ENCODE measurements around the gene NOL8.

Gene NOL8

DNA sequence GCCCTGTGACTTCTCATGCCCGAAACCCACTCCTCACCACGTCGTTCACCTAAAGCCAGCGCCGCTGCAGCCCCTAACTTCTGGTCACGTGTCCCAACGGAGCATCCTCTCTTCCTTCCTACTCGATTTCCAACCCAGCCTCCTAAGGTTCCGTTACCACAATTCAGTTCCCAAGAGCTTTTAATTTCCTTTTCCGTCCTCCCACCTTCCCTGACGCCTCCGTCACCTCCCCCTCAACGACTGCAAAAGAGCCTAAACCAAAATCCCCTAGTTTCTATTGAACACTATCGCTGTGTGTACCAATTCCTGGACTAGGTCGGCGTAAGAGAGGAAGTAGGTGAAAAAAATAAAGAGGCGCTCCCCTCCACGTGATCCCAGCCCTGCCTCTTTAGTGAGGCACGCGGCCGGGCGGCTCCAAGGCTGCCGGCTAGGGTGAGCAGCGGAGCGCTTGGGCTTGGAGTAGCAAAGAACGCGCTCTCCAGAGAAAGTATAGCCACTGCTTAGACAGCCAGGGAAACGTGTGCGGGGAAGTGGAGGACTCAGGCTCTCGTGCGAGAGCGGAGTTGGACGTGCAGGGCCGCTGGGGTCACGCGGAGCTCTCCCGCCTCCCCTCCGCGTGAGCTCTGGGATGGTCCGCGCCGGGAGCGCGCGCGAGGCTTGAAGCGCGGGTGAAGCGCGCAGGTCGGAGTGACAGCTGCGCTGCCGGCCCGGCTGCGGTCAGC lies at the start of gene NOL8, which contains the start of gene CENPP:
NOL8 (minus strand) TSS at position 82 of the 722 bp plus-strand sequence. CDS start 1,189 bp downstream, outside the sequence.
CENPP (plus strand) TSS at position 685 of the 722 bp plus-strand sequence.
- peak; percentile 47 to 77 (median 61) for DNase-seq

DNA sequence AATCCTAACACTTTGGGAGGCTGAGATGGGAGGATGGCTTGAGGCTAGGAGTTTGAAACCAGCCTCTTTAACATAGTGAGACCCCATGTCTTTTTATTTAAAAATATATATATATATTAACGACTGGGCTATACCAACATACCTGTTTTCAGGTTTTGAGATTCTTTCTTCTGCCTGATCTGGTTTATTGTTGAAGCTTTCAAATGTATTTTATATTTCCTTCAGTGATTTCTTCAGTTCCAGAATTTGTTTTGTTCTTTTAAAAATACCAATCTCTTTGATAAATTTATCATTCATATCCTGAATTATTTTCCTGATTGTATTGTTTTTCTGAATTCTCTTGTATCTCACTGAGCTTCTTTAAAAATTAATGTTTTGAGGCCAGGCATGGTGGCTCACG lies 48.0 kb upstream of the NOL8 start:
- no peak for DNase-seq

DNA sequence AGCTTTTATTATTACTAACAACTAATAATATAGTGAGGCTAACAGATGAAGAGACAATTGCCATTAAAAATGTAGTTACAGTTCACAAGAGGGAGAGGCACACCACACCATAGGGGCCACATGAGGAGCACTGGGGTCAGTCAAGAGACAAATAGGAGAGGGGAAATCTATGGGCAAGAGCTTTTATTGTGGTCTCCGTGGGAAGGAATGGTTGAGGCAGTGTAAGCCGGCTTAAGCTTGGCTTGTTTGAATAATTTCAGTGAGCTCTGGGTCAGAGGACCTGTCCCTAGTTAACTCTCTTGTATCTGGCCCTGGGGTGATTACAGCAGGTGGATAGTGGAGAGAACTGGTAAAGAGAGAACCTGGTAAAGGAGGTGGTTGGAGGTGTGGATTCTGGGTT lies 43.9 kb upstream of the NOL8 start:
- no peak for DNase-seq

GRCh38 chr9:92360083-92360482 lies 34.9 kb upstream of the NOL8 start:
- no peak for DNase-seq

- DNase-seq = no peak
Measured at GRCh38 chr9:92359394-92359995, 34.3 kb upstream of the NOL8 start.

DNA sequence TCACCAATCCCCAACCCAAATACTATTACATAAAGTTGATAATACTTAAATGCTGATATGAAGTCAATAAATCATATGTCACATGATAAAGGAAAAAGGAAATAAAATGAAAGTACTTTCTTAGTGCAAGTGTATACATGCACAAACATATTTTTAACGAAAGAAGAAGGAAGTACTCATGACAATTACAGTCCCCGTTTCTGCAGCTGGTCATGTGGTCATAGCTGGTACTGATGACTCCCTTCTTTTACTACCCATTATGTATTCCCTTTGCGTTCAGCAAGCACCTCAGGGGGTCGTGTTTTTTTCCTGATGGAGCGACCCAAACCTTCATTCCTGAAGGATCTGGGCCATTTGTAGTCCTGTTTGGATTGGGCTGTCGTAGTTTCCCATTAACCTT lies 27.9 kb upstream of the NOL8 start:
- DNase-seq = no peak

GRCh38 chr9:92350740-92351133 lies 25.6 kb upstream of the NOL8 start:
- no peak for DNase-seq

DNA sequence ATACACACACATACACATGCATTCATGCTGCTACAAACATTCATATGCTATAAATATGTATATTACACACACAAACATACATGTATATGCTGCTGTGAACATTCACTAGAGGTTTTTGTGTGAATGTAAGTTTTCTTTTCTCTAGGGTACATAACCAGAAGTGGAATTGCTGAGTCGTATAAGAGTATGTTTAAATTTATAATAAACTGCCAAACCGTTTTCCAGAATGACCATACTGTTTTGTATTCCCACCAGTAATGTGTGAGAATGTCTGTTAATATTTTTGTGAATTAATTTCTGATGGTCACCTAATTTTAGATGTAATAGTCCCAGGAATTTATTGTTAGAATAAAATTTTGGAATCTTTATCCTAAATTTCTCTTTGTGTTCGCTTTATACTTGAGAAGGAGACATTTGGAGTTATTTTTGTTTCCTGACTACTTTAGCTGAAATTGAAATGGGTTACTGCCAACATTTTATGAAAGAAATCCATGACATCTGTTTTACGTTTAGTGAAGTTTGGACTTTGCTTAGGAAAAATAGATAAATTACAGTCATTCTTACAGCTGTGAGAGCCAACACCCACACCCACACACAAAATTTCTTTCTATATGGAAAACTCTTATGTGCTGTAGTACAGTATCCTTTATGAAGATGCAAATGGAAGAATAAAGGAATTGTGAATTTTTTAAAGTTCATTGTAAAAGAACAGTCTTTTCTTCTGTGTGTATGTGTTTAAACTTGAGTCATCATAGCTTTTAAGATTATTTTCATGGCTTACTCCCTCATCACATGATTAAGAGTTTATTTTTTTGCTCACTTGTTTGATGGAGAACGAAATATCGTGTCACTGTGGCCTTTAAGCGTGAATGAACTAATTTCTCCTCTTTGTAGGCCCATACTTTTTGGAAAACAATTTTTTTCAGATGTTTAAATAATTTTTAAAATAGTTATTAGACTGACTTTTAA lies 24.9 kb upstream of the NOL8 start:
- no peak for DNase-seq

DNA sequence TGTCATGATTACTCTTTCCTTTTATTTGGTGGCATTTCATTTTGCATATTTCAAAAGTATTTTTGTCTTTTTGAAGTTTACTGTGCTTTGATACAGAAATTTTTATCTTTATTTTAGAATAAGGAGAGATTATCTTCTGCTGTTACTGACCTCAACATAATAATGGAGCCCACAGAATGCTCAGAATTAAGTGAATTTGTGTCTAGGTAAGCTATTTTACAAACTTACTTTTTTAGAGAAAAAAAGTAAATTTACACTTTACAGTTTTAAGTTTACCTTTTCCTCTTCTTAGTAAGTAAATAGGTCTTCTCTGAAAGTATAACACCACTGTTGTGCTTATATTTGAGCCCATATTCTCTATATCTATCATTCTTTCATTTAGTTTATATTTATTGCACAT lies 20.4 kb upstream of the NOL8 start:
- DNase-seq = no peak

DNA sequence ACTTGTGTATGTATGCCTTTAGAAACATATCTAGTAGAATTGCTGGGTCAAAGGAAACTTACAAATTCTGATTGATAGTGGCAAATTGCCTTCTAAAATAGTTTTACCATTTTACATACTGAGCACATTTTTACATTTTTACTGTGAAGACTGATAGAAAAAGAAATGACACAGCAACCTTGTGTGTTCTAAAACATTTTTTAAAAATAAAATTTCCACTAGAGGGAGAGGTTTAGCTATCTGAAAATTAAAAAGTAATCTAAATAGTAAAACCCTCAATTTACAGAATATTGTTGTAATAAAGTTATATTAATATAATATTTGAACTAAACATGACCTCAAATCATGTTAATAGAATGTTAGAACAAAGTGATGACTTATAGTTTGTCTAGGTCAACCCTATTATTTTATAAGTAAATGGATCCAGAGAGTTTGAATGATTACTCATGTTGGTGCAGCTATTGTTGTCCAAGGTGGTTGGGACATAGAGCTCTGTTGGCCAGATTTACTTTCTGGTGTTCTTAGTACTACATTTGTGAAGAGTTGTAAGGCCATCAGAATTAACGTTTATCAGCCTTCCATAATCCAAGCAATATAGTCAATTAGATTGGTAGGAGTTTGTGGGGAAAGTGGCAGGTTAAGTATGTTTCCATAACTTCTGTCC lies 17.8 kb upstream of the NOL8 start:
- no peak for DNase-seq

- no peak for DNase-seq
Measured at GRCh38 chr9:92341578-92341977, 16.4 kb upstream of the NOL8 start.

DNA sequence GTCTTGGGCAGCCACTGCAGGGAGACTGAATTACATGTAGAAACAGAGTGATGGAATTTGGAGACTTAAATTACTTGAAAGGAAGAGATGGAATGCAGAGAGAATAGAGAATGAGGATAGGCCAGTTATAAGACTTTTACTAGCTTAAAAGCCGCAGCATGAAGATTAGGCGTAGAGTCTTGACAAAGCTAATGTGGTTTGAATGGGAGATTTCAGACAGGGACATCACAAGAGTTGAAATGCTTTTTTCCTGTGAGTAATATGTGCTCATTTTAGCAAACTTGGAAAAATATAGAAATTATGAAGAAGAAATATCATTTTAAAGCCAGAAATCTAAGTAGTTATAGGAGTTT lies 8.1 kb upstream of the NOL8 start:
- DNase-seq = no peak

DNA sequence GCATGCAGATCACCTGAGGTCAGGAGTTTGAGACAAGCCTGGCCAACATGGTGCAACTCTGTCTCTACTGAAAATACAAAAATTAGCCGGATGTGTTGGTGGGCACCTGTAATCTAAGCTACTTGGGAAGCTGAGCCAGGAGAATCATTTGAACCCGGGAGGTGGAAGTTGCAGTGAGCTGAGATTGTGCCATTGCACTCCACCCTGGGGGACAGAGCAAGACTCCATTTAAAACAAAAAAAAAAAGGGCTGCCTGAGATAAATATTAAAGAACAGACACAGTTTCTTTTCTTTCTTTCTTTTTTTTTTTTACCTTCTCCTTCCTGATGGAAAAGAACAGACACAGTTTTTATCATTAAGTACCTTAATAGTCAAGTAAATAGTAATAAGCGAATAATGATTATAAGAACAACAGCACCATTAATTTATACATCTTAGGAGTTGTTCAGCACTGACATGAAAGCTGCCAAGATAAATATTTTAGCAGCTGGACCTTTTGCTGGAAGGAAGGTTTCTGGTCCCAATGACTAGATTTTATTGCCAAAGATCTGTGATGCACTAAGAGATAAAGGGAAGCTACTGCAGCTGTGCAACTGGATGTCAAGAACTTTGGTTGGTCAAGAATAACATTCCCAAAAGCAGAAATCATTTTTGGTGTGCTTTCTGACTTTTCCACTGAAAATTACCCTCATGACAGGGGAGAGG lies 7.6 kb upstream of the NOL8 start:
- no peak for DNase-seq

GRCh38 chr9:92328225-92328624 lies 3.1 kb upstream of the NOL8 start:
- no peak for DNase-seq

DNA sequence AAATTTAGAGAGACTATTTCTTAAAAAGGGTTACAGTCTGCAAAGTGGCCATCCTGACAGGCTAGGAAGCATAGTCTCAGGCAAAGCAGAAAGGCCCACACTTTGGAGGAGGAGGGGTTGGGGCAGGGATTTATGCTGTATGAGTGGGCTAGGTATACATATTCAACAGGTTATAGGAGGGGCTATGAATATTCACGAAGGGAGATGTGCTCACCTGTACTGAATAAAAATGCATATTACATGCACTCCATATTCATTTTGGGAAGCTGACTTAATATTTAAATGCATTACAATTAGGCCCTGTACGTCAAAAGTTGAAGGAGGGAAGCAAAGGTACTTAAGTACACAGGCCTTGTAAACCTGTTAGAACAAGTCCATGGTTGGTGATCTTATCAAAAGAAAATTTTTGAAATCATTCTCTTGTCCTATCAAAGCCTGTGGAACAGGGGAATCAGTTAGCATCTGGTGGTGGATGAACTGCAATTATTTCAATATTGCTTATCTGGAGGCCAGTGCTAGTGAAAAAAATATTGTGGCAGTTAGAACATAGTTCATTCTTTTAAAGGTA lies 2.2 kb upstream of the NOL8 start:
- DNase-seq = no peak

DNA sequence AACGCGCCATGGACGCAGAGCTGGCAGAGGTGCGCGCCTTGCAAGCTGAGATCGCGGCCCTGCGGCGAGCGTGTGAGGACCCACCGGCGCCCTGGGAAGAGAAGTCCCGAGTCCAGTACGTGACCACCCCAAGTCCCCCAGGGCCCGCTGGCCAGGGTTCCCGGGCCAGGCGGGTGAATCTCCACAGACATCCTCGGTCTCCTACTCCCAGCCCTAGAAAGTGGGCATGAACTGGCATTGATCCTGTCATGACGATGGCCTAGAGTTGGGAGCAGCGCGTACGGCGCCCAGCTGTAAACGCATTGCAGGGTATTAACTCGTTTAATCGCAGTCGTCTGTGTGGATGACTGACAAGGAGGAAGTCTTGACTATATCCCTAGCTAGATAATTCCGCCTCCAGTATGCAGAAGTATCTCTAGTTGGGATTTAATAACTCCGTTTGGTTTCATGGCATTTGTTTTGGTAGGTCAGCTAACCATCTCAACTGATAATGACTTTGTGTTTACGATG lies 896 bp upstream of the NOL8 start:
- no peak for DNase-seq

- DNase-seq = no peak
Measured at GRCh38 chr9:92324889-92325268, 271 bp downstream of the NOL8 start.

DNA sequence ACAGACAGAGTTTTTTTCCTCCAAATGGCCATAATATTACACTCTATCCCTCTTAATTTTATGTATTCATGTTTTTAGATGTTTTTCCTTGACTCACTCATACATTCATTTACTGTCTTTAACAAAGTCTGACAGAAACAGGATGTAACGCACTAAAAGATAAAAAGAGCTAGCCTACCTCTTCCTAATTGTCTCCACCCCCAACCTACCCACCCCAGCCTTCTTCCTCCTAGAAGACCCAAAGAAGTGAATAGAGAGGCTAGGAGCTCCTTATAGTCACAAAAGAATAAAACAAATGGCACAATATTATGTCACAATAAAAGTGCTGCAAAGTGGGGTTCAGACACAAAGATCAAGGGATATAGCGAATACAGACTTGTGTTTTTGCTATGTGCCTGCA lies 719 bp downstream of the NOL8 start:
- DNase-seq = no peak

GRCh38 chr9:92315456-92315855 lies 9.7 kb downstream of the NOL8 start:
- DNase-seq = no peak

DNA sequence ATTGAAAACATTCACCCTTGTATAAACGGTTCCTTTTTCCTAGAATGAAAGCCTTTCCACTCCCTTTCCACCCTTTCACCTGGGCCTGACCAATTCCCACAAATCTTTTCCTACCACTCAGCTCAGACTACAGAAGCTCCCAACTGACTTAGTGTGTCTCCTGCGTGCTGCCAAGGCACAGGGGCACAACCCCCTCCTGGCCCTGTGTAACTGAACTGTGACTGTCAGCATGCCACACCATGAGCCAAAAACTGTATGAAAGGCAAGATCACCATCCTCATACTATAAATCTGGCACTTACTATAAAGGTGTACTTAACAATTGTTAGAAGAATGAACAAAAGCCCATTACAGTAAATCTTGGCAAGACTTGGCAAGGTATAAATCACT lies 11.5 kb downstream of the NOL8 start:
- DNase-seq = no peak

GRCh38 chr9:92312887-92313623 lies 12.1 kb downstream of the NOL8 start:
- DNase-seq = no peak
